ENCODE results near the gene THRB.

The THRB gene

GRCh38 chr3:24359645-24360462, 134.8 kb downstream of the THRB start:
- DNase-seq (ENCODE audit: low read depth), result no peak
- peak; percentile 13 for TF ChIP-seq CTCF (IDR thresholded peaks at IDR 0.05; ENCODE audit: low read length, missing control alignments)
- no peak overlapping the region for H3K4me3 ChIP-seq (replicated peaks; ENCODE audit: low read depth, low read length)

GRCh38 chr3:24359102-24359501, 135.5 kb downstream of the THRB start:
- H3K4me3 ChIP-seq (replicated peaks; ENCODE audit: low read depth, low read length), result no peak overlapping the region
- no peak for DNase-seq (ENCODE audit: low read depth)

GRCh38 chr3:24357635-24358034, 137.0 kb downstream of the THRB start:
- no peak for TF ChIP-seq CTCF (IDR thresholded peaks at IDR 0.05; ENCODE audit: low read length, missing control alignments)
- H3K4me3 ChIP-seq (replicated peaks; ENCODE audit: low read depth, low read length), result no peak overlapping the region
- no peak for DNase-seq (ENCODE audit: low read depth)

More at GRCh38 chr3:24359102-24359501, 135.5 kb downstream of the THRB start:
- no peak for TF ChIP-seq CTCF (IDR thresholded peaks at IDR 0.05; ENCODE audit: low read length, missing control alignments)

- H3K4me3 ChIP-seq (replicated peaks; ENCODE audit: low read depth, low read length), result no peak overlapping the region
- DNase-seq (ENCODE audit: low read depth), result no peak
- TF ChIP-seq CTCF (IDR thresholded peaks at IDR 0.05; ENCODE audit: low read length, missing control alignments), result no peak
Observed at GRCh38 chr3:24355806-24356205, 138.8 kb downstream of the THRB start.

- H3K4me3 ChIP-seq (replicated peaks; ENCODE audit: low read depth, low read length), result no peak overlapping the region
- no peak for DNase-seq (ENCODE audit: low read depth)
Observed at GRCh38 chr3:24354230-24354629, 140.4 kb downstream of the THRB start.

GRCh38 chr3:24352893-24353553, 141.6 kb downstream of the THRB start:
- H3K4me3 ChIP-seq (replicated peaks; ENCODE audit: low read depth, low read length), result no peak overlapping the region
- DNase-seq (ENCODE audit: low read depth), result no peak
- no peak for TF ChIP-seq CTCF (IDR thresholded peaks at IDR 0.05; ENCODE audit: low read length, missing control alignments)

More at GRCh38 chr3:24354230-24354629, 140.4 kb downstream of the THRB start:
- TF ChIP-seq CTCF (IDR thresholded peaks at IDR 0.05; ENCODE audit: low read length, missing control alignments), result no peak

Data from fibroblast of pulmonary artery (primary cell).